Tibial nerve (tissue), 3 donors: Measurements from ENCODE around the gene GPAM.

Source experiments
- EP300 ChIP-seq, 2 donors: sonication (generic); formaldehyde crosslinking; IDR thresholded peaks; one replicate each; pipeline ENCODE4 v1.6.1; 2017; ENCODE audit warnings: antibody characterized with exemption in 2 of 2, mild to moderate bottlenecking in 1 of 2
- POLR2A ChIP-seq, 2 donors: fragments of 450-650 bp; IDR thresholded peaks; one replicate each; pipeline ENCODE4 v1.6.1; 2017; ENCODE audit warnings: antibody characterized with exemption in 2 of 2, mild to moderate bottlenecking in 2 of 2, moderate library complexity in 2 of 2

DNA sequence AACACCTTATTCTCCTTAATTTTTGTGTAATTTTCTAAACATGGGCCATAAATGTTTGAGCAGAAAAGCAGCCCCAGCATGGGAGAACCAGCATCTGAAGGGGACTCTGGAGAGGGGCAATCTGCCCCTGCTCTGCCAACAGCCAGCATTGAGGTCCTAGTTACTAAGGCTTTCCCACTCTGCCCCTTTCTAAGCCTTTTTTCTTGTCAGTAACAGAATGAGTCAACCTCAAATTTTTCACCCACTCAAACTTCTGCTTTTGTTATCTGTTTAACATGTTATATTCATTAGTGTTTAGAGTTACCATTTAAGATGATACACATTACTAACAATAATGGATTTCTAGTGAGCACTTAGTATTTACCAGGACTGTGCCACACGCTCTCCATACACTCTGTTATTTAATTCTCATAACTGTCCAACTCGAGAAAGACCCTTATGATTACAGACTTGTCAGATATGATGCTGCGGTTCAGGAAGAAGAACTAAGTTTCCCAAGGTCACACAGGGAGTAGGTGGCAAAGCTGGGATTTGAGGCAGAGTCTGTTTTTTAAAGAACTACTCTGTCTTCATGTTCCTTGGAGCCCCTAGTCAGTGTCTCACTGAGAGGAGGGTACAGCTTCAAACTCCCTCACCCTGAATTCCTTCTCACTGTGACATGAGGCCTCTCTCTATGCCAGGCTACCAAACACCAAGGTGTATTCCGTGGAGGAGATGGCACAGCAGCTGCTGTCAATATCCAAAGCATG, 19.9 kb upstream of the GPAM start:
- no peak for TF ChIP-seq EP300 (IDR thresholded peaks at IDR 0.05)
- no peak for TF ChIP-seq POLR2A (IDR thresholded peaks at IDR 0.05)
